Neural cell (in vitro differentiated cells): Measurements from ENCODE around the gene SEMA6C. TPM values are rescaled to one million over a fixed set of nuclear protein-coding genes. Genes with fewer than 3 reads are reported as not detected.

Source experiments
- H2AFZ ChIP-seq: fragments of 200-600, 300-800 bp; sonication (generic), shearing (Covaris generic); 2 replicates; pipeline ENCODE4 v1.6.0; 2014; ENCODE audit warnings: low read depth, mild to moderate bottlenecking, antibody characterized with exemption, low read length, moderate library complexity
- H3F3A ChIP-seq: fragments of 200-600 bp; shearing (Covaris generic); 2 replicates; pipeline ENCODE4 v1.6.1; 2016; ENCODE audit warnings: mild to moderate bottlenecking, moderate library complexity, mixed read lengths, antibody characterized with exemption, low read length; ENCODE audit not compliant: insufficient read depth, poor library complexity, severe bottlenecking
- H3K27ac ChIP-seq: fragments of 200-600, 300-800 bp; sonication (generic), shearing (Covaris generic); 2 replicates; pipeline ENCODE4 v1.5.1; 2014; ENCODE audit warnings: mild to moderate bottlenecking, low read length, moderate library complexity
- H3K27me3 ChIP-seq: fragments of 300-800, 200-600 bp; sonication (generic), shearing (Covaris generic); 2 replicates; pipeline ENCODE4 v1.6.0; 2014; ENCODE audit warnings: mild to moderate bottlenecking, low read depth, low read length, moderate library complexity; ENCODE audit not compliant: insufficient read depth
- H3K36me3 ChIP-seq: fragments of 300-800, 200-600 bp; sonication (generic), shearing (Covaris generic); 2 replicates; pipeline ENCODE4 v1.5.1; 2014; ENCODE audit warnings: mild to moderate bottlenecking, antibody characterized with exemption, low read length, moderate library complexity; ENCODE audit not compliant: insufficient read depth
- H3K4me2 ChIP-seq: fragments of 300-800, 200-600 bp; sonication (generic), shearing (Covaris generic); 2 replicates; pipeline ENCODE4 v1.6.0; 2014; ENCODE audit warnings: mild to moderate bottlenecking, low read length
- H3K4me3 ChIP-seq: fragments of 300-800, 200-600 bp; sonication (generic), shearing (Covaris generic); 2 replicates; pipeline ENCODE4 v1.5.1; 2014; ENCODE audit warnings: mild to moderate bottlenecking, low read length, moderate library complexity
- H3K79me2 ChIP-seq: fragments of 200-600 bp; shearing (Covaris generic); replicated peaks from 2 replicates; pipeline ENCODE4 v1.6.0; 2014; ENCODE audit warnings: mild to moderate bottlenecking, low read length, moderate library complexity; ENCODE audit not compliant: insufficient read depth
- H3K9ac ChIP-seq: fragments of 300-800, 200-600 bp; sonication (generic), shearing (Covaris generic); 2 replicates; pipeline ENCODE4 v1.6.1; 2016; ENCODE audit warnings: mild to moderate bottlenecking, low read length, mixed read lengths
- H3K9me2 ChIP-seq: fragments of 200-600 bp; shearing (Covaris generic); 2 replicates; pipeline ENCODE4 v1.6.1; 2016; ENCODE audit warnings: mild to moderate bottlenecking, low read length, mixed read lengths; ENCODE audit not compliant: insufficient read depth
- H3K9me3 ChIP-seq: fragments of 200-600, 300-800 bp; sonication (generic), shearing (Covaris generic); 2 replicates; pipeline ENCODE4 v1.6.1; 2016; ENCODE audit warnings: mild to moderate bottlenecking, mixed run types, low read length, moderate library complexity, mixed read lengths
- H4K20me1 ChIP-seq: fragments of 200-600 bp; shearing (Covaris generic); 2 replicates; pipeline ENCODE4 v1.6.1; 2016; ENCODE audit warnings: mild to moderate bottlenecking, mixed run types; ENCODE audit not compliant: insufficient read depth
- EP300 ChIP-seq: fragments of 450-650 bp; conservative IDR thresholded peaks from 2 replicates; pipeline ENCODE4 v1.6.1; 2014; ENCODE audit warnings: antibody characterized with exemption, mild to moderate bottlenecking, moderate library complexity; ENCODE audit not compliant: poor library complexity, severe bottlenecking
- EZH2 ChIP-seq: fragments of 200-600, 300-800 bp; shearing (Covaris generic), sonication (generic); IDR thresholded peaks from 2 replicates; pipeline ENCODE4 v1.6.1; 2014; ENCODE audit warnings: antibody characterized with exemption, low read length, borderline replicate concordance, mild to moderate bottlenecking; ENCODE audit not compliant: insufficient read depth, poor library complexity, severe bottlenecking
- MXI1 ChIP-seq: fragments of 450-650 bp; conservative IDR thresholded peaks from 2 replicates; pipeline ENCODE4 v1.6.1; 2014; ENCODE audit warnings: antibody characterized with exemption, mild to moderate bottlenecking; ENCODE audit not compliant: poor library complexity, severe bottlenecking
- POLR2AphosphoS5 ChIP-seq: IDR thresholded peaks from 2 replicates; pipeline ENCODE4 v1.6.1; 2012
- RAD21 ChIP-seq: fragments of 450-650 bp; conservative IDR thresholded peaks from 2 replicates; pipeline ENCODE4 v1.6.1; 2014; ENCODE audit warnings: antibody characterized with exemption, mild to moderate bottlenecking, moderate library complexity
- REST ChIP-seq: IDR thresholded peaks from 2 replicates; pipeline ENCODE4 v1.6.1; 2012; ENCODE audit warnings: borderline replicate concordance
- SMC3 ChIP-seq: fragments of 450-650 bp; conservative IDR thresholded peaks from 2 replicates; pipeline ENCODE4 v1.6.1; 2014; ENCODE audit warnings: antibody characterized with exemption, mild to moderate bottlenecking, moderate library complexity; ENCODE audit not compliant: poor library complexity
- TAF1 ChIP-seq: IDR thresholded peaks from 2 replicates; pipeline ENCODE4 v1.6.1; 2012; ENCODE audit warnings: low read depth
- polyA plus RNA-seq: library from polyadenylated mRNA; depleted of rRNA; stranded (reverse); fragments of >200 nt; gene quantifications from 2 replicates; pipeline ENCODE4 v1.2.3, GENCODE V29; 2014
- TF ChIP-seq, protein P1 (sequence below): fragments of 450-650 bp; IDR thresholded peaks from 2 replicates; pipeline ENCODE4 v1.5.1; 2014; ENCODE audit warnings: antibody characterized with exemption, mild to moderate bottlenecking, moderate library complexity; ENCODE audit not compliant: poor library complexity, severe bottlenecking

The SEMA6C gene
- polyA plus RNA-seq, 1 donor from 2014 or later = 32.5 TPM

- TF ChIP-seq EZH2 (no peak), TAF1 (no peak), REST (no peak), POLR2AphosphoS5 (no peak), SMC3 (no peak), RAD21 (no peak), MXI1 (no peak), EP300 (no peak)
- TF ChIP-seq, protein P1, sequence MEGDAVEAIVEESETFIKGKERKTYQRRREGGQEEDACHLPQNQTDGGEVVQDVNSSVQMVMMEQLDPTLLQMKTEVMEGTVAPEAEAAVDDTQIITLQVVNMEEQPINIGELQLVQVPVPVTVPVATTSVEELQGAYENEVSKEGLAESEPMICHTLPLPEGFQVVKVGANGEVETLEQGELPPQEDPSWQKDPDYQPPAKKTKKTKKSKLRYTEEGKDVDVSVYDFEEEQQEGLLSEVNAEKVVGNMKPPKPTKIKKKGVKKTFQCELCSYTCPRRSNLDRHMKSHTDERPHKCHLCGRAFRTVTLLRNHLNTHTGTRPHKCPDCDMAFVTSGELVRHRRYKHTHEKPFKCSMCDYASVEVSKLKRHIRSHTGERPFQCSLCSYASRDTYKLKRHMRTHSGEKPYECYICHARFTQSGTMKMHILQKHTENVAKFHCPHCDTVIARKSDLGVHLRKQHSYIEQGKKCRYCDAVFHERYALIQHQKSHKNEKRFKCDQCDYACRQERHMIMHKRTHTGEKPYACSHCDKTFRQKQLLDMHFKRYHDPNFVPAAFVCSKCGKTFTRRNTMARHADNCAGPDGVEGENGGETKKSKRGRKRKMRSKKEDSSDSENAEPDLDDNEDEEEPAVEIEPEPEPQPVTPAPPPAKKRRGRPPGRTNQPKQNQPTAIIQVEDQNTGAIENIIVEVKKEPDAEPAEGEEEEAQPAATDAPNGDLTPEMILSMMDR = no peak
- H3K4me2 ChIP-seq = no peak overlapping the region
- no peak overlapping the region for H3K27ac ChIP-seq
- H3K9me3 ChIP-seq = no peaks in the 10 kb centered on the region
- H3K9me2 ChIP-seq = no peaks in the 10 kb centered on the region
- H3K36me3 ChIP-seq = no peaks in the 10 kb centered on the region
- no peaks in the 10 kb centered on the region for H4K20me1 ChIP-seq
- no peaks in the 10 kb centered on the region for H3K79me2 ChIP-seq
- H2AFZ ChIP-seq = no peak overlapping the region
- H3K4me3 ChIP-seq = no peak overlapping the region
- H3K9ac ChIP-seq = no peak overlapping the region
- H3K27me3 ChIP-seq = no peaks in the 10 kb centered on the region
- no peaks in the 10 kb centered on the region for H3F3A ChIP-seq
Observed at GRCh38 chr1:151106894-151107293, 39.5 kb downstream of the SEMA6C start.

DNA sequence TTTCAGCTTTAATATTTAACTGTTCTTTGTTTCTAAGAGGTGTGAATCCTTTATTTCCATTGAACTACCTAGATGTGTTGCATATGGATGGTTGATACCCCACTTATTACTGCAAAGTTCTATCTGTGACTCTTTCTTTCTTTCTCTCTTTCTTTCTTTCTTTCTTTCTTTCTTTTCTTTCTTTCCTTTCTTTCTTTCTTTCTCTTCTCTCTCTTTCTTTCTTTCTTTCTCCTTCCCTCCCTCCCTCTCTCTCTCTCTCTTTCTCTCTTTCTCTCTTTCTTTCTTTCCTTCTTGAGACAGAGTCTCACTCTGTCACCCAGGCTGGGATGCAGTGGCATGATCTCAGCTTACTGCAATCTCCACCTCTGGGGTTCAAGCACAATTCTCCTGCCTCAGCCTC is 41.8 kb downstream of the SEMA6C start:
- no peak overlapping the region for H3K4me3 ChIP-seq
- no peaks in the 10 kb centered on the region for H3F3A ChIP-seq
- no peak overlapping the region for H2AFZ ChIP-seq
- no peaks in the 10 kb centered on the region for H3K27me3 ChIP-seq
- no peaks in the 10 kb centered on the region for H3K9me3 ChIP-seq
- no peak overlapping the region for H3K9ac ChIP-seq
- H3K4me2 ChIP-seq = no peak overlapping the region
- H3K79me2 ChIP-seq = no peaks in the 10 kb centered on the region
- no peaks in the 10 kb centered on the region for H4K20me1 ChIP-seq
- H3K36me3 ChIP-seq = no peaks in the 10 kb centered on the region
- H3K9me2 ChIP-seq = no peaks in the 10 kb centered on the region
- TF ChIP-seq, protein P1 = no peak
- TF ChIP-seq SMC3 (no peak), MXI1 (no peak), EP300 (no peak), RAD21 (no peak), EZH2 (no peak), TAF1 (no peak), POLR2AphosphoS5 (no peak), REST (no peak)
- H3K27ac ChIP-seq = no peak overlapping the region
